ENCODE measurements around the gene FES. TPM values are rescaled to one million over a fixed set of nuclear protein-coding genes. Genes with fewer than 3 reads are reported as not detected.

The FES gene
- total RNA-seq, 6 donors from 2014 or later, result 33.4 to 144 (median 68.3) TPM

- no peak for ATAC-seq (ENCODE audit: low FRiP score in 2 of 2)
- no peak overlapping the region for H3K4me3 ChIP-seq
- no peaks in the 10 kb centered on the region for H3K9me3 ChIP-seq
- peak in 1 of 2 donors; percentile 84 for DNase-seq
- no peak for TF ChIP-seq POLR2AphosphoS5 (IDR thresholded peaks at IDR 0.05)
- TF ChIP-seq POLR2A (IDR thresholded peaks at IDR 0.05), result no peak
- TF ChIP-seq CTCF (IDR thresholded peaks at IDR 0.05), result no peak
- no peak for TF ChIP-seq EP300 (IDR thresholded peaks at IDR 0.05)
- no peaks in the 10 kb centered on the region for H3K27me3 ChIP-seq
- 88 to 97% methylated on average over 4 to 24 of the region's 35 CpGs for WGBS, 2 donors
- no peak overlapping the region for H3K27ac ChIP-seq
- peaks cover 42 to 73% (median 70%) of the 10 kb centered on the region in 4 donors for H3K36me3 ChIP-seq
- peaks cover 11 to 24% (median 18%) of the 10 kb centered on the region in 4 donors for H3K4me1 ChIP-seq
Measured at GRCh38 chr15:90879730-90880366, 4.5 kb upstream of the FES start.

- 90 to 93% methylated on average over 5 to 16 of the region's 16 CpGs for WGBS, 2 donors
- TF ChIP-seq POLR2A (IDR thresholded peaks at IDR 0.05), result no peak
- no peak for TF ChIP-seq CTCF (IDR thresholded peaks at IDR 0.05)
- no peak for TF ChIP-seq POLR2AphosphoS5 (IDR thresholded peaks at IDR 0.05)
- TF ChIP-seq EP300 (IDR thresholded peaks at IDR 0.05), result no peak
- peaks cover 42 to 71% (median 69%) of the 10 kb centered on the region in 4 donors for H3K36me3 ChIP-seq
- H3K9me3 ChIP-seq, result no peaks in the 10 kb centered on the region
- ATAC-seq (ENCODE audit: low FRiP score in 2 of 2) (no peak), DNase-seq (no peak)
- peaks cover 16 to 28% (median 25%) of the 10 kb centered on the region in 4 donors for H3K4me1 ChIP-seq
- H3K4me3 ChIP-seq, result no peak overlapping the region
- H3K27me3 ChIP-seq, result no peaks in the 10 kb centered on the region
- H3K27ac ChIP-seq, result no peak overlapping the region
Measured at GRCh38 chr15:90880381-90881145, 3.7 kb upstream of the FES start.

GRCh38 chr15:90881181-90881977 lies 2.9 kb upstream of the FES start:
- H3K27ac ChIP-seq, result peak overlapping the region in 1 of 4 donors; percentile 97
- no peak for TF ChIP-seq CTCF (IDR thresholded peaks at IDR 0.05)
- no peak for TF ChIP-seq POLR2AphosphoS5 (IDR thresholded peaks at IDR 0.05)
- no peak for TF ChIP-seq EP300 (IDR thresholded peaks at IDR 0.05)
- TF ChIP-seq POLR2A (IDR thresholded peaks at IDR 0.05), result no peak
- 91% methylated on average over 11 to 34 of the region's 35 CpGs for WGBS, 2 donors
- DNase-seq, result peak in 1 of 2 donors; percentile 75
- peaks cover 39 to 62% (median 61%) of the 10 kb centered on the region in 4 donors for H3K36me3 ChIP-seq
- peaks cover 24 to 36% (median 33%) of the 10 kb centered on the region in 4 donors for H3K4me1 ChIP-seq
- no peaks in the 10 kb centered on the region for H3K9me3 ChIP-seq
- no peak for ATAC-seq (ENCODE audit: low FRiP score in 2 of 2)
- H3K4me3 ChIP-seq, result no peak overlapping the region
- H3K27me3 ChIP-seq, result no peaks in the 10 kb centered on the region

GRCh38 chr15:90881978-90882721 lies 2.2 kb upstream of the FES start:
- DNase-seq (peak in 1 of 2 donors; percentile 82), ATAC-seq (ENCODE audit: low FRiP score in 2 of 2) (no peak)
- Histone ChIP-seq H3K36me3 (peaks cover 31 to 60% (median 57%) of the 10 kb centered on the region in 4 donors), H3K4me1 (peaks cover 25 to 44% (median 37%) of the 10 kb centered on the region in 4 donors), H3K27ac (peak overlapping the region in 3 of 4 donors; percentile 84 to 97 (median 96)), H3K9me3 (no peaks in the 10 kb centered on the region), H3K27me3 (no peaks in the 10 kb centered on the region), H3K4me3 (no peak overlapping the region)
- TF ChIP-seq EP300 (IDR thresholded peaks at IDR 0.05) (no peak), POLR2AphosphoS5 (IDR thresholded peaks at IDR 0.05) (peak in 1 of 2 donors; percentile 21)
- WGBS, 2 donors, result 89 to 91% methylated on average over 6 to 19 of the region's 19 CpGs
